HepG2 (cell line): ENCODE measurements around the gene CRISPLD2. TPM values are rescaled to one million over a fixed set of nuclear protein-coding genes. Genes with fewer than 3 reads are reported as not detected.

Experiments
- ATAC-seq: fragments of 200-7000 bp; cut with Tn5 transposase; 3 replicates; pipeline ENCODE4 v1.9.1; 2020; ENCODE audit warnings: mild to moderate bottlenecking, moderate library complexity
- BruUV-seq: library from RNA; stranded (reverse); fragments of 400-500 nt; replicated peaks from 2 replicates; lab custom pipeline; 2021; lab: Mats Ljungman, UMichigan
- CTCF ChIA-PET: fragments of 300-600 bp; formaldehyde crosslinking; extraction: SDS; loops from one replicate; lab custom pipeline; 2021; ENCODE audit warnings: low total read pairs, inconsistent platforms, low intra/inter-chr PET ratio; lab: Yijun Ruan, JAX
- POLR2A ChIA-PET: fragments of 350-600 bp; sonication (Branson Sonifier 250); formaldehyde crosslinking; loops from one replicate; lab custom pipeline; 2020; ENCODE audit warnings: antibody characterized with exemption, inconsistent platforms; lab: Yijun Ruan, JAX
- DNase-seq: peaks from one replicate; pipeline ENCODE4 v3.0.0-alpha.2; 2015; ENCODE audit warnings: low spot score
- FAIRE-seq: peaks from 3 replicates; lab custom pipeline; 2011; peaks lifted over from hg19 to GRCh38; lab: Jason Lieb, UNC
- H2AFZ ChIP-seq: one replicate; pipeline ENCODE4 v1.6.1; 2011; ENCODE audit warnings: low read length, inconsistent platforms
- H3K27ac ChIP-seq: fragments of 300-600 bp; 3 replicates; pipeline ENCODE4 v1.8.0; 2011; ENCODE audit warnings: mixed run types, mild to moderate bottlenecking, mixed read lengths, low read length, inconsistent platforms; ENCODE audit not compliant: insufficient read depth; ENCODE audit errors: extremely low read length
- H3K27me3 ChIP-seq, 2 experiments: fragments of 200-600 bp in 1 of 2; 2 replicates in 1 of 2; 3 replicates in 1 of 2; pipeline versions ENCODE4 v1.6.0 to v1.8.0; 2011; ENCODE audit warnings: low read length in 2 of 2, mild to moderate bottlenecking in 2 of 2, moderate library complexity in 2 of 2, inconsistent platforms in 1 of 2; ENCODE audit not compliant: insufficient read depth in 2 of 2, control insufficient read depth in 1 of 2
- H3K36me3 ChIP-seq, 2 experiments: fragments of 200-600 bp in 1 of 2; replicated peaks in 1 of 2; 2 replicates in 1 of 2; 3 replicates in 1 of 2; pipeline versions ENCODE4 v1.5.1 to v1.8.0; 2011; ENCODE audit warnings: low read length in 2 of 2, inconsistent platforms in 1 of 2; ENCODE audit not compliant: insufficient read depth in 2 of 2, control insufficient read depth in 1 of 2
- H3K4me1 ChIP-seq: 2 replicates; pipeline ENCODE4 v1.5.1; 2012; ENCODE audit warnings: low read length, inconsistent platforms; ENCODE audit not compliant: insufficient read depth
- H3K4me2 ChIP-seq: 2 replicates; pipeline ENCODE4 v1.6.0; 2011; ENCODE audit warnings: low read depth, low read length, inconsistent platforms
- H3K4me3 ChIP-seq, 3 experiments: fragments of 200-600 bp in 1 of 3; sonication (generic), shearing (Covaris generic) in 1 of 3; replicated peaks in 1 of 3; 2 replicates each; pipeline ENCODE4 v1.5.1; 2011 to 2016; ENCODE audit warnings: low read length in 3 of 3, inconsistent platforms in 2 of 3, low read depth in 2 of 3, mild to moderate bottlenecking in 2 of 3, control low read depth in 1 of 3, mixed read lengths in 1 of 3; ENCODE audit not compliant: insufficient read depth in 1 of 3
- H3K79me2 ChIP-seq: one replicate; pipeline ENCODE4 v1.6.1; 2011; ENCODE audit warnings: low read length, inconsistent platforms; ENCODE audit not compliant: insufficient read depth
- H3K9ac ChIP-seq: 2 replicates; pipeline ENCODE4 v1.6.0; 2011; ENCODE audit warnings: mild to moderate bottlenecking, low read depth, low read length, inconsistent platforms; ENCODE audit not compliant: insufficient read depth
- H3K9me3 ChIP-seq: 2 replicates; pipeline ENCODE4 v1.5.1; 2012; ENCODE audit warnings: mild to moderate bottlenecking, low read length
- H4K20me1 ChIP-seq: 2 replicates; pipeline ENCODE4 v1.6.0; 2011; ENCODE audit warnings: inconsistent platforms, mild to moderate bottlenecking, low read length, moderate library complexity; ENCODE audit not compliant: insufficient read depth
- E2F2 ChIP-seq: sonication (generic); formaldehyde crosslinking; IDR thresholded peaks from 2 replicates; pipeline ENCODE4 v1.4.0; 2020; ENCODE audit warnings: missing genetic modification reagents, borderline replicate concordance
- E2F5 ChIP-seq: sonication (generic); formaldehyde crosslinking; conservative IDR thresholded peaks from 2 replicates; pipeline ENCODE4 v1.4.0; 2020; ENCODE audit warnings: missing genetic modification reagents
- HHEX ChIP-seq: IDR thresholded peaks from 2 replicates; pipeline ENCODE4 v1.6.1; 2016; ENCODE audit warnings: control low read depth
- HMGA1 ChIP-seq: sonication (generic); formaldehyde crosslinking; conservative IDR thresholded peaks from 2 replicates; pipeline ENCODE4 v1.4.0; 2020; ENCODE audit warnings: missing genetic modification reagents
- PHB2 ChIP-seq: fragments of 450-650 bp; IDR thresholded peaks from 2 replicates; pipeline ENCODE4 v1.6.1; 2018; ENCODE audit not compliant: partially characterized antibody
- TEAD2 ChIP-seq: sonication (generic); formaldehyde crosslinking; IDR thresholded peaks from 2 replicates; pipeline ENCODE4 v1.9.0; 2021; ENCODE audit warnings: missing genetic modification reagents
- ZNF17 ChIP-seq: sonication (generic); formaldehyde crosslinking; IDR thresholded peaks from 2 replicates; pipeline ENCODE4 v1.5.0; 2020; ENCODE audit warnings: mild to moderate bottlenecking, missing genetic modification reagents
- ZNF629 ChIP-seq: sonication (generic); formaldehyde crosslinking; conservative IDR thresholded peaks from 2 replicates; pipeline ENCODE4 v1.5.0; 2020; ENCODE audit warnings: missing genetic modification reagents
- ZUFSP ChIP-seq: sonication (generic); formaldehyde crosslinking; IDR thresholded peaks from 2 replicates; pipeline ENCODE4 v1.9.0; 2021; ENCODE audit warnings: missing genetic modification reagents, mild to moderate bottlenecking, borderline replicate concordance
- WGBS: methylation state at CpG from one replicate; pipeline ENCODE4 v1.1.6; 2017; ENCODE audit warnings: low lambda C conversion rate; 5-methylcytosine and 5-hydroxymethylcytosine counted together
- in situ Hi-C: cut with HindIII; loops from 2 replicates; pipeline ENCODE4 v1.10.0; 2017; ENCODE audit warnings: low pct_unique_long_range_greater_than_20kb; ENCODE audit not compliant: extremely low pct_ligation_motif_present
- intact Hi-C: fragments of 100-400 bp; cut with micrococcal nuclease; formaldehyde crosslinking; loops from one replicate; pipeline ENCODE4 v1.10.0; 2022; ENCODE audit not compliant: unreplicated experiment
- polyA plus RNA-seq, 8 experiments: library from polyadenylated mRNA; depleted of rRNA in 3 of 8; stranded (reverse) in 7 of 8; unstranded in 1 of 8; fragments of >200 nt; fragmentation: Illumina TruSeq in 4 of 8; extraction: Trizol in 4 of 8; gene quantifications; 2 replicates each; pipeline versions ENCODE4 v1.2.1 to v1.2.3, GENCODE V29; 2011 to 2016; ENCODE audit warnings: low read depth in 4 of 8, missing spikeins in 1 of 8, mixed read lengths in 1 of 8; ENCODE audit not compliant: insufficient read depth in 1 of 8
- total RNA-seq, 5 experiments: library from RNA; depleted of rRNA; stranded (reverse); fragments of >200 nt; fragmentation: Illumina TruSeq; extraction: Trizol; gene quantifications; 2 replicates each; pipeline ENCODE4 v1.2.3, GENCODE V29; 2016; ENCODE audit warnings: low read depth in 1 of 5

Gene CRISPLD2
- total and polyA plus RNA-seq, 2 of the 13 experiments (the other 11 are each of a cell fraction or from before 2014, with no cell fraction given): 0.04 to 0.31 TPM

- ATAC-seq: no peak
- Histone ChIP-seq H3K9ac (no peak overlapping the region), H3K4me3 (no peak overlapping the region), H3K4me1 (peaks cover 16% of the 10 kb centered on the region; the same call in 1 of the 2 replicates), H3K36me3 (no peaks in the 10 kb centered on the region), H2AFZ (no peak overlapping the region), H3K79me2 (no peaks in the 10 kb centered on the region), H3K27ac (no peak overlapping the region)
- CTCF ChIA-PET: no interaction called here
- intact Hi-C loops: no loop called here
- WGBS: 26% methylated on average over 14 of the region's 15 CpGs
- DNase-seq: no peak
- BruUV-seq: no TSS peak
- in situ Hi-C loops: no loop called here
- TF ChIP-seq ZNF629 (0 out of 2 replicates have a peak, but pooled peaks have one; percentile 52), TEAD2 (CRISPR knock-in tag) (no peak)
- TF ChIP-seq, all 625 proteins: peak for 1
- Histone ChIP-seq H3K9me3 (no peaks in the 10 kb centered on the region), H3K27me3 (peaks cover 13 to 73% of the 10 kb centered on the region in 2 experiments), H3K4me2 (no peak overlapping the region), H4K20me1 (no peaks in the 10 kb centered on the region)
- POLR2A ChIA-PET: no interaction called here
- no peak for FAIRE-seq
Measured at GRCh38 chr16:84829168-84829965, 9.6 kb downstream of the CRISPLD2 start.

GRCh38 chr16:84830765-84831384 lies 11.1 kb downstream of the CRISPLD2 start:
- no peak overlapping the region for H3K9ac ChIP-seq
- CTCF ChIA-PET: no interaction called here
- POLR2A ChIA-PET: no interaction called here
- ATAC-seq (no peak), DNase-seq (no peak), FAIRE-seq (no peak)
- BruUV-seq: no TSS peak
- H3K36me3 ChIP-seq: no peaks in the 10 kb centered on the region
- H3K27ac ChIP-seq: no peak overlapping the region
- intact Hi-C loops (no loop called here), in situ Hi-C loops (no loop called here)
- 46% methylated on average over 12 of the region's 13 CpGs for WGBS
- no peaks in the 10 kb centered on the region for H3K79me2 ChIP-seq
- no peak overlapping the region for H2AFZ ChIP-seq
- H3K4me3 ChIP-seq: no peak overlapping the region
- H3K4me2 ChIP-seq: no peak overlapping the region
- no peaks in the 10 kb centered on the region for H3K9me3 ChIP-seq
- H3K4me1 ChIP-seq: peaks cover 16% of the 10 kb centered on the region; the same call in 1 of the 2 replicates
- H4K20me1 ChIP-seq: no peaks in the 10 kb centered on the region
- peaks cover 13 to 82% of the 10 kb centered on the region in 2 experiments for H3K27me3 ChIP-seq
- TF ChIP-seq HMGA1 (CRISPR knock-in tag) (no peak), HHEX (CRISPR knock-in tag) (no peak), PHB2 (no peak), E2F5 (CRISPR knock-in tag) (no peak), ZUFSP (CRISPR knock-in tag) (no peak), E2F2 (CRISPR knock-in tag) (no peak), ZNF17 (CRISPR knock-in tag) (no peak)
